Panc1 (cell line): ENCODE measurements around the gene ARHGAP4. TPM values are rescaled to one million over a fixed set of nuclear protein-coding genes. Genes with fewer than 3 reads are reported as not detected.

Source experiments
- ATAC-seq: fragments of 200-7000 bp; cut with Tn5 transposase; 2 replicates; pipeline ENCODE4 v1.9.1; 2020; ENCODE audit warnings: mild to moderate bottlenecking, moderate library complexity
- BruUV-seq: library from RNA; stranded (reverse); fragments of 400-500 nt; replicated peaks from 2 replicates; lab custom pipeline; 2021; lab: Mats Ljungman, UMichigan
- CTCF ChIA-PET: fragments of 300-600 bp; sonication (Branson Sonifier 250); formaldehyde crosslinking; loops from one replicate; lab custom pipeline; 2022; ENCODE audit warnings: antibody characterized with exemption; lab: Charles Lee
- POLR2A ChIA-PET: fragments of 300-600 bp; sonication (Branson Sonifier 250); formaldehyde crosslinking; loops from one replicate; lab custom pipeline; 2022; ENCODE audit warnings: antibody characterized with exemption; lab: Charles Lee
- DNase-seq: peaks from one replicate; pipeline ENCODE4 v3.0.0-alpha.2; 2010; ENCODE audit warnings: low read depth, low spot score
- H3K27ac ChIP-seq: 2 replicates; pipeline ENCODE4 v1.5.1; 2011; ENCODE audit warnings: mild to moderate bottlenecking, low read length, inconsistent platforms
- H3K27me3 ChIP-seq: fragments of 200-500 bp; sonication (Bioruptor generic); 2 replicates; pipeline ENCODE4 v1.6.0; 2014; ENCODE audit warnings: low read length, inconsistent platforms; ENCODE audit not compliant: control insufficient read depth, insufficient read depth
- H3K36me3 ChIP-seq: fragments of 200-500 bp; sonication (Bioruptor generic); 2 replicates; pipeline ENCODE4 v1.5.1; 2014; ENCODE audit warnings: inconsistent platforms, mild to moderate bottlenecking, low read length, moderate library complexity; ENCODE audit not compliant: control insufficient read depth, insufficient read depth
- H3K4me1 ChIP-seq: 2 replicates; pipeline ENCODE4 v1.5.1; 2011; ENCODE audit warnings: inconsistent platforms, mild to moderate bottlenecking, low read length, moderate library complexity; ENCODE audit not compliant: control insufficient read depth, insufficient read depth
- H3K4me3 ChIP-seq, 2 experiments: 2 replicates each; pipeline ENCODE4 v1.5.1; 2011 to 2012; ENCODE audit warnings: low read depth in 2 of 2, low read length in 2 of 2, mild to moderate bottlenecking in 2 of 2, inconsistent platforms in 1 of 2, moderate library complexity in 1 of 2
- H3K9me3 ChIP-seq: fragments of 200-500 bp; sonication (Bioruptor generic); 2 replicates; pipeline ENCODE4 v1.5.1; 2014; ENCODE audit warnings: low read depth, mild to moderate bottlenecking, inconsistent platforms, low read length, moderate library complexity; ENCODE audit not compliant: control insufficient read depth, insufficient read depth
- POLR2AphosphoS5 ChIP-seq: IDR thresholded peaks from 2 replicates; pipeline ENCODE4 v1.6.1; 2012; ENCODE audit warnings: mild to moderate bottlenecking, low read depth, low read length, moderate library complexity
- SIN3A ChIP-seq: IDR thresholded peaks from 2 replicates; pipeline ENCODE4 v1.6.1; 2012; ENCODE audit warnings: low read depth, mild to moderate bottlenecking, low read length, moderate library complexity, borderline replicate concordance; ENCODE audit not compliant: insufficient read depth
- TCF7L2 ChIP-seq: IDR thresholded peaks from 2 replicates; pipeline ENCODE4 v1.6.1; 2011; ENCODE audit warnings: mild to moderate bottlenecking, low read depth, low read length, inconsistent platforms
- in situ Hi-C: cut with HindIII; loops from 2 replicates; pipeline ENCODE4 v1.10.0; 2016; ENCODE audit warnings: low sequenced_read_pairs, low pct_unique_long_range_greater_than_20kb
- intact Hi-C: fragments of 100-400 bp; cut with micrococcal nuclease; formaldehyde crosslinking; loops from one replicate; pipeline ENCODE4 v1.10.0; 2022; ENCODE audit not compliant: unreplicated experiment
- total RNA-seq: library from RNA; stranded (reverse); gene quantifications from one replicate; pipeline ENCODE4 v1.2.1, GENCODE V29; 2021; ENCODE audit not compliant: unreplicated experiment
- TF ChIP-seq, protein P1 (sequence below), 2 experiments: IDR thresholded peaks; 2 replicates each; pipeline ENCODE4 v1.6.1; 2011 to 2012; ENCODE audit warnings: low read depth in 2 of 2, control low read depth in 1 of 2, low read length in 1 of 2, mild to moderate bottlenecking in 1 of 2, moderate library complexity in 1 of 2; ENCODE audit not compliant: insufficient read depth in 1 of 2
- TF ChIP-seq, protein P2 (sequence below): fragments of 450-650 bp; IDR thresholded peaks from 2 replicates; pipeline ENCODE4 v1.5.1; 2017; ENCODE audit warnings: mild to moderate bottlenecking

ARHGAP4 gene
- total RNA-seq, 1 experiment from 2014 or later = 225 TPM

DNA sequence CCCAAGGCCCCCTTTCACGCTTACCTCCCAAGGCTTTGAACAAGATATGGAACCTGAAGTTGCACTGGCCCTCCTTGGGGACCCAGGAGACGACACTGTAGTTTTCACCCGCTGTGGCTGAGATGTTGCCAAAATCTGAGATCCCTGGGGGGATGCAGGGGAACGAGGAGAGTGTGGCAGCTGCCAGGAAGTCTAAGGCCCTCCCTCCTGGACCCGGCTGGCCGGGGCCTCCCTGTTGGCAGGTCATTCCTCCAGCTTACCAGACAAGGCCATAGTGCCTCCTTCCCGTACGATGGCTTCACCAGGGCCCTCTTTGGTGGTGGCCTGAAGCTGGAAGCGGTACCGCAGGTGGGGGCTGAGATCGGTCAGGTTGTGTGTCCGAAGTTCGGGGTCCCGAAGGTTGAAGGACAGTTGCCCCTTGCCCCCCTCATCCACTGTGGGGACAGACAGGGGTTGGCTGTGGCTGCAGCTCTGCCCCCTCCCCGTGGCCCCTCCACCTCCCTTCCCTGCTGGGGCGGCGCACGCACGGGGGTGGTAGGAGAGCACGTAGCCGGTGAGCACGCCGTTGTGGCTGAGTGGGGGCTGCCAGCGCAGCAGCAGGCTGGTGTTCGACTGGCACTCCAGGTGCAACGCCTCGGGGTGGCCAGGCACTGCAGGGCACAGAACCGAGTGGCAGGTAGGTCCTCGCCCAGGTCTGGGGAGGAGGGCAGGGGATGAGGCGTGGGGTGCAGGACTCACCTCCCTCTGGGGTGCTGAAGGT, 61.3 kb downstream of the ARHGAP4 start:
- no peak overlapping the region for H3K27ac ChIP-seq
- in situ Hi-C loops (no loop called here), intact Hi-C loops (no loop called here)
- ATAC-seq (no peak), DNase-seq (no peak)
- H3K4me1 ChIP-seq = no peaks in the 10 kb centered on the region
- ChIA-PET CTCF (no interaction called here), POLR2A (no interaction called here)
- TF ChIP-seq POLR2AphosphoS5 (no peak), TCF7L2 (no peak), SIN3A (no peak)
- TF ChIP-seq, protein P1, sequence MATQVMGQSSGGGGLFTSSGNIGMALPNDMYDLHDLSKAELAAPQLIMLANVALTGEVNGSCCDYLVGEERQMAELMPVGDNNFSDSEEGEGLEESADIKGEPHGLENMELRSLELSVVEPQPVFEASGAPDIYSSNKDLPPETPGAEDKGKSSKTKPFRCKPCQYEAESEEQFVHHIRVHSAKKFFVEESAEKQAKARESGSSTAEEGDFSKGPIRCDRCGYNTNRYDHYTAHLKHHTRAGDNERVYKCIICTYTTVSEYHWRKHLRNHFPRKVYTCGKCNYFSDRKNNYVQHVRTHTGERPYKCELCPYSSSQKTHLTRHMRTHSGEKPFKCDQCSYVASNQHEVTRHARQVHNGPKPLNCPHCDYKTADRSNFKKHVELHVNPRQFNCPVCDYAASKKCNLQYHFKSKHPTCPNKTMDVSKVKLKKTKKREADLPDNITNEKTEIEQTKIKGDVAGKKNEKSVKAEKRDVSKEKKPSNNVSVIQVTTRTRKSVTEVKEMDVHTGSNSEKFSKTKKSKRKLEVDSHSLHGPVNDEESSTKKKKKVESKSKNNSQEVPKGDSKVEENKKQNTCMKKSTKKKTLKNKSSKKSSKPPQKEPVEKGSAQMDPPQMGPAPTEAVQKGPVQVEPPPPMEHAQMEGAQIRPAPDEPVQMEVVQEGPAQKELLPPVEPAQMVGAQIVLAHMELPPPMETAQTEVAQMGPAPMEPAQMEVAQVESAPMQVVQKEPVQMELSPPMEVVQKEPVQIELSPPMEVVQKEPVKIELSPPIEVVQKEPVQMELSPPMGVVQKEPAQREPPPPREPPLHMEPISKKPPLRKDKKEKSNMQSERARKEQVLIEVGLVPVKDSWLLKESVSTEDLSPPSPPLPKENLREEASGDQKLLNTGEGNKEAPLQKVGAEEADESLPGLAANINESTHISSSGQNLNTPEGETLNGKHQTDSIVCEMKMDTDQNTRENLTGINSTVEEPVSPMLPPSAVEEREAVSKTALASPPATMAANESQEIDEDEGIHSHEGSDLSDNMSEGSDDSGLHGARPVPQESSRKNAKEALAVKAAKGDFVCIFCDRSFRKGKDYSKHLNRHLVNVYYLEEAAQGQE (IDR thresholded peaks at IDR 0.05; ENCODE audit: insufficient read depth in 1 of 2, low read depth in 2 of 2, low read length in 1 of 2) = no peak
- TF ChIP-seq, protein P2, sequence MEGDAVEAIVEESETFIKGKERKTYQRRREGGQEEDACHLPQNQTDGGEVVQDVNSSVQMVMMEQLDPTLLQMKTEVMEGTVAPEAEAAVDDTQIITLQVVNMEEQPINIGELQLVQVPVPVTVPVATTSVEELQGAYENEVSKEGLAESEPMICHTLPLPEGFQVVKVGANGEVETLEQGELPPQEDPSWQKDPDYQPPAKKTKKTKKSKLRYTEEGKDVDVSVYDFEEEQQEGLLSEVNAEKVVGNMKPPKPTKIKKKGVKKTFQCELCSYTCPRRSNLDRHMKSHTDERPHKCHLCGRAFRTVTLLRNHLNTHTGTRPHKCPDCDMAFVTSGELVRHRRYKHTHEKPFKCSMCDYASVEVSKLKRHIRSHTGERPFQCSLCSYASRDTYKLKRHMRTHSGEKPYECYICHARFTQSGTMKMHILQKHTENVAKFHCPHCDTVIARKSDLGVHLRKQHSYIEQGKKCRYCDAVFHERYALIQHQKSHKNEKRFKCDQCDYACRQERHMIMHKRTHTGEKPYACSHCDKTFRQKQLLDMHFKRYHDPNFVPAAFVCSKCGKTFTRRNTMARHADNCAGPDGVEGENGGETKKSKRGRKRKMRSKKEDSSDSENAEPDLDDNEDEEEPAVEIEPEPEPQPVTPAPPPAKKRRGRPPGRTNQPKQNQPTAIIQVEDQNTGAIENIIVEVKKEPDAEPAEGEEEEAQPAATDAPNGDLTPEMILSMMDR = no peak
- no peaks in the 10 kb centered on the region for H3K27me3 ChIP-seq
- no peaks in the 10 kb centered on the region for H3K9me3 ChIP-seq
- no peak overlapping the region for H3K4me3 ChIP-seq
- TSS peak; percentile 41 for BruUV-seq
- no peaks in the 10 kb centered on the region for H3K36me3 ChIP-seq

GRCh38 chrX:153864101-153864500, 62.0 kb downstream of the ARHGAP4 start:
- POLR2A ChIA-PET = no interaction called here
- Histone ChIP-seq H3K36me3 (no peaks in the 10 kb centered on the region), H3K27me3 (no peaks in the 10 kb centered on the region), H3K4me1 (no peaks in the 10 kb centered on the region), H3K9me3 (no peaks in the 10 kb centered on the region), H3K27ac (no peak overlapping the region), H3K4me3 (no peak overlapping the region)
- TF ChIP-seq, protein P2 = no peak
- TF ChIP-seq SIN3A = no peak
- TF ChIP-seq, protein P1 (IDR thresholded peaks at IDR 0.05; ENCODE audit: insufficient read depth in 1 of 2, low read depth in 2 of 2, low read length in 1 of 2) = no peak
- no peak for TF ChIP-seq TCF7L2
- TF ChIP-seq POLR2AphosphoS5 = no peak
- ATAC-seq = no peak
- DNase-seq = no peak
- in situ Hi-C loops (no loop called here), intact Hi-C loops (no loop called here)
- no TSS peak for BruUV-seq
- CTCF ChIA-PET = no interaction called here
